ENCODE data around the gene NIFK.

The NIFK gene

DNA sequence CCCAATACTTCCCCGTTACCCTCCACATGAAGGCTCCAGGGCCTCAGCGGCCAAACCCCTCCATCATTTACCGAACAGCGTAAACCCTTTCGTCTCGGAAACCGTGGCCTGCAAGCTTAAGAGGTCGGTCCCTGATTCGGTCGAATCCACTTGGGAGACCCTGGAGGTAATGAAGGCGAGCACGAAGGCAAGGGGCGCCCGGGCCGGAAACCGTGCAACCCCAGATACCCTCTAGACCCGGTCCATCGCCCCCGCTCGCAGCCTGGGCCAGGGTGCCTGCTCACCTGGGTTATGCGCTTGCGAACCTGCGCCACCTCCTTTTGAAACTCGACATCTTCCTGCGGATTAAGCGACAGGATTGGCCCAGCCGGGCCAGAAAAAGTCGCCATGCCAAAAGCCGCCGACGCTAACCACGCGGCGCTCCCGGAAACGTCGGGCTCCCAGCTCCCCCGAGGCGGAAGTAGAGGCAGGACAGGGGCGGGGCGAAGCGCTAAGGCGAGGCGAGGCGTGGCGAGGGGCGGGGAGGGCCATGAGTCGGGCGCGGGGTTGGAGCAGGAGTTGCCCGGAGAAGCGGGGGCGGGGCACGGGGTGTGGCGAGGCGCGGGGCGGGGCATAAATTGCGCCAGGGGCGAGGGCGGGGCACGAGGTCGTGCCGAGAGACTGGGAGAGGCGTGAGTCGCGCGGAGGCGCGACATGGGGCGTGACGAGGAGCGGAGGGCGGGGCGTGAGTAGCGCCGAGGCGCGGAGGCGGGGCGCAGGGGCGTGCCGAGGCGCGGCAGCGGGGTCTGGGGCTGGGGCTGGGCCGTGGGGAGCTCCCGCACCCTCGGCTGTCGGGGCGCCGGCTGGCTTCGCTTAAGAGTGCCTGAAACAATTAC lies at the start of gene NIFK:
NIFK (minus strand) TSS at position 414 of the 875 bp plus-strand sequence; CDS start at position 389, 25 bp downstream.
- peak; percentile 100 for DNase-seq (ENCODE audit: low read depth in 4 of 4, low spot score in 1 of 4)

DNA sequence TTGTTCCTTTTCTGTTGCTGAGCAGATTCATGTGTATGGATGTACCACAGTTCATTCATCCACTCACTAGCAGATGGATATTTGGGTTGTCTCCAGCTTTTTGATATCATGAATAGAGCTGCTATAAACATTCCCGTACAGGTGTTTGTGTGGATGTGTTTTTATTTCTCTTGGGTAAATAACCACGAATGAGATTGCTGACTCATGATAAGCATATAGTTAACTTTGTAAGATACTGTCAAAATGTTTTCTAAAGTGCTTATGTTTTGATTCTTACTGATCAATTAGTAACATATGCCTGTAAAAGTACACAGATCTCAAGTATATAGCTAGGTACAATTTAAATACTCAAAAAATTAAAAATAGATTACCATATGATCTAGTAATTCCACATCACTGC lies 46.5 kb upstream of the NIFK start:
- DNase-seq (ENCODE audit: low read depth in 4 of 4, low spot score in 1 of 4) = no peak

DNA sequence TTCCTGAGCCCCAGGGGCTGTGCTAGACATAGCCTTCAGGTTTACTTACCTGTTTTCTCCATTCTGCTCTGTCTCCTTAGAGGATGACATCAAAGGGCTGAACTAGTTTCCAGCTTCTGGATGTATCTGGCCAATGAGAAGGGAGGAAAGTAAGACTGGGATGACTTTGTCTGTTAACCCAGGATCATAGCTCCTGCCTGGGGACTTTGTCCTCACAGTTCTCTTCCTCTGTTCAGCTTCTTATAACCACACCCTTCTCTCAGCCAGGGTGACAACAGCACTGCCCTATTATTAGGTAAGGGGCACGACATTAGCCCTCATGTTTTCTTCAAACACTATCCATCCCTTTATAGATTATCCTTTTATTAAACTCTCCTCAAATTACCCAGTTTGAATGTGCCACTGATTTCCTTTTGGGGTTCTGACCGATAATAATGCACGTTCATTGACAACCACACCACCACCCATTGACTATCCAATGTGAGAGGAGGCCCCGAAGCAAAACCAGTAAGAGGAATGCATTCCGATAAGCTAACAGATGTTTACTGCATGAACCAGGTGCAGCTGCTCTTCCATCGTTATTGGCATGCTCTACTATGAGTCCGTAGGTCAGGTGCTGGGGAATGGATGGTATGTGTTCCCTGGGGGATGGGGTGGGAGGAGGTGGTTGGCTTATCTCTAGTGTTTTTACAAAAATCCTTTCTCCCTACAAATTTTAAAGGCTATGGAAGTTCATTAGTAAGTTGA lies 42.2 kb upstream of the NIFK start:
- DNase-seq (ENCODE audit: low read depth in 4 of 4, low spot score in 1 of 4) = no peak

GRCh38 chr2:121777699-121778058 lies 41.0 kb upstream of the NIFK start:
- no peak for DNase-seq (ENCODE audit: low read depth in 4 of 4, low spot score in 1 of 4)

DNA sequence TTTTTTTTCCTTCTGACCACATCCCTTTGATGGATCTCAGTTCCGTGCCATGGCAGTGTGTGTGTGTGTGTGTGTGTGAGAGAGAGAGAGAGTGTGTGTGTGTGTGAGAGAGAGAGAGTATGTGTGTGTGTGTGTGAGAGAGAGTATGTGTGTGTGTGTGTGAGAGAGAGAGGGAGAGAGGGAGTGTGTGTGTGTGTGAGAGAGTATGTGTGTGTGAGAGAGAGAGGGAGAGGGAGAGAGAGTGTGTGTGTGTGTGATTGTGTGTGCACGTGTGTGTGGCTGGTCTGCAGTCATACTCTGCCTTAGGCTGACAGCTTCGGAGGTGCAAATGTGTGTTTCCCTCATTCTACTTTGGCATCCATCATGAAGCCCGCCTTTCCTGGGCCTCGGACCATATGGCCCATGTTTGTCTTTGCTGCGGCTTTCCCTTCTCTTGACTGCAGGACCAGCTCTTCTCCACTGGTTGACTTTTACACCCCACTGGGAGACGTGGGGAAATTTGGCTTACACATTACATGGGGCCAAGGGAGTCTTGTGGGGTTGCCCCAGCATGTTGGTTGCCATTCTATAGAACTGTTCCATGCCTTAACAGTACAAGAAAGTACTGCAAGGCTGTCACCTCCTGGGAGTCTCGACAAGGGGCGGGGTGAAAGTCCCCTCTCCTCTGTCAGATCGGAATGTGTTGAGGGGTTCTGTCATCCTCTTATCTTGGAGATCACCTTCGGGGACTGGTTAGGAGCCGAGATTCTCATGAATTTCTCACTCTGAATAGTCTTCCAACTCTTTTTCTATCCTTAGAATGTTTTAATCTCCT lies 40.4 kb upstream of the NIFK start:
- DNase-seq (ENCODE audit: low read depth in 4 of 4, low spot score in 1 of 4) = no peak

- no peak for DNase-seq (ENCODE audit: low read depth in 4 of 4, low spot score in 1 of 4)
Measured at GRCh38 chr2:121776361-121776760, 39.7 kb upstream of the NIFK start.

DNA sequence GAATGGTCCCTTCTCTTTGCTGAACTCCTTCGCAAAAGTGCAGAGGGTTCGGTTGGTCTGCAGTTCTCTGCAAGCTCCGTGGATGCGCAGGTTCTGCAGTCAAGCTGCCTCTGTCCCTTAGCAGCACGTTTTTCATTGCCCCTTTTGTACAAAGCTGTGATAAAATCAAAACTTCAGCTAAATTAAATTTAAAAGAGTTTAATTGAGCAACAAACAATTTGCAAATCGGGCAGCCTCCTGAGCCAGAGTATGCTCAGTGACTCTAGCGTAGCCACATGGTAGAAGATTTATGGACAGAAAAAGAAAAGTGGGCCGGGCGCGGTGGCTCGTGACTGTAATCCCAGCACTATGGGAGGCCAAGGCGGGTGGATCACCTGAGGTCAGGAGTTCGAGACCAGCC lies 37.6 kb upstream of the NIFK start:
- no peak for DNase-seq (ENCODE audit: low read depth in 4 of 4, low spot score in 1 of 4)

GRCh38 chr2:121771976-121772742 lies 35.5 kb upstream of the NIFK start:
- no peak for DNase-seq (ENCODE audit: low read depth in 4 of 4, low spot score in 1 of 4)

- no peak for DNase-seq (ENCODE audit: low read depth in 4 of 4, low spot score in 1 of 4)
Measured at GRCh38 chr2:121768143-121768755, 31.6 kb upstream of the NIFK start.

GRCh38 chr2:121766624-121767023 lies 29.9 kb upstream of the NIFK start:
- no peak for DNase-seq (ENCODE audit: low read depth in 4 of 4, low spot score in 1 of 4)

GRCh38 chr2:121764681-121765228 lies 28.1 kb upstream of the NIFK start:
- no peak for DNase-seq (ENCODE audit: low read depth in 4 of 4, low spot score in 1 of 4)

- DNase-seq (ENCODE audit: low read depth in 4 of 4, low spot score in 1 of 4) = peak; percentile 93 to 98 (median 96)
Measured at GRCh38 chr2:121755237-121756111, 18.8 kb upstream of the NIFK start, which contains the start of gene TSN. Gene TSN, plus strand, starts transcription at chr2:121755651. Its CDS starts 129 bp downstream, at chr2:121755780.

DNA sequence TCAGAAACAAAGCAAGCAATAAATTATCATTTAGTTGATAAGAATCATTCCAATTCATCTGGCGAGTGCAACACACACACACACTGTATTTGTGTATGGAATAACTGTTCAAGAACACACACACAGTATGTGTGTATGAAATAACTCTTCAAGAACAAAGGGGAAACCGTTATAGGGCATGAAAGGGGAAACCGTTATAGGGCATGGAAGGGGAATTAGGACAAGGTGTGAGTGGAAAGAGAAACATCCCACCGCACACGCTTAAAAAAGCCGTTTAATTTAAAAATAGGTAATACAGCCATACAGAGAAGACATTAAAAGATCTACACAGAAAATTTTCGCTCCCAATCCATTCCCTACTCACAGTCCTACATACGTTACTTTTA lies 18.2 kb upstream of the NIFK start:
- no peak for DNase-seq (ENCODE audit: low read depth in 4 of 4, low spot score in 1 of 4)

DNA sequence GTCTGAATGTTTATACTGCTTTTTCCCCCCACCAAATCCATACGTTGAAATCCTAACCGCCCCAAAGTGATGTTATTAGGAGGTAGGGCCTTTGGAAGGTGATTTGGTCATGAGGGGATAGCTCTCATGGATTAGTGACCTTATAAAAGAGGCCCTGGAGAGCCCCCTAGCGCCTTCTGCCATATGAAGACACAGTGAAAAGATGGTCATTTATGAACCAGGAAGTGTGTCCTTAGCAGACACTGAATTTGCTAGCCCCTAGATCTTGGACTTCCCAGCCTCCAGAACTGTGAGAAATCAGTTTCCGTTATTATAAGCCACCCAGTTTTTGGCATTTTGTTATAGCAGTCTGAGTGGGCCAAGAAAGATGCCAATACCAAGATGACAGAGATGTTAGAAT lies 11.5 kb upstream of the NIFK start:
- DNase-seq (ENCODE audit: low read depth in 4 of 4, low spot score in 1 of 4) = no peak

- peak in 1 of 4 experiments; percentile 32 for DNase-seq (ENCODE audit: low read depth in 4 of 4, low spot score in 1 of 4)
Measured at GRCh38 chr2:121746071-121746578, 9.4 kb upstream of the NIFK start.

DNA sequence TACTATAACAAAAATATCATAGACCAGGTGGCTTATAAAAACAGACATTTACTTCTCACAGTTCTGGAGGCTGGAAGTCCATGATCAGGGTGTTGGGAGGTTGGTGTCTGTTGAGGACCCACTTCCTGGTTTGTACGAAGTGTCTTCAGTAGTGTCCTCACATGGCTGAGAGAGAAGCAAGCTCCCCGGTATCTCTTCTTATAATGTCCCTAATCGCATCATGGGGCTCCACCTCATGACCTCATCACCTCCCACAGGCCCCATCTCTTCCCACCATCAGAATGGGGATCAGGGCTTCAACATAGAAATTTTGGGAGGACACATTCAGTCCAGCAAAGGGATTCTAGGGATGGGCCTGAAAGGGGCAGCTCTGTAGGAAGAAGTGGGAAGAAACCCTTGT lies 4.8 kb upstream of the NIFK start:
- DNase-seq (ENCODE audit: low read depth in 4 of 4, low spot score in 1 of 4) = no peak

GRCh38 chr2:121740973-121741372 lies 4.3 kb upstream of the NIFK start:
- no peak for DNase-seq (ENCODE audit: low read depth in 4 of 4, low spot score in 1 of 4)

- no peak for DNase-seq (ENCODE audit: low read depth in 4 of 4, low spot score in 1 of 4)
Measured at GRCh38 chr2:121736140-121736461, 574 bp downstream of the NIFK start.

DNA sequence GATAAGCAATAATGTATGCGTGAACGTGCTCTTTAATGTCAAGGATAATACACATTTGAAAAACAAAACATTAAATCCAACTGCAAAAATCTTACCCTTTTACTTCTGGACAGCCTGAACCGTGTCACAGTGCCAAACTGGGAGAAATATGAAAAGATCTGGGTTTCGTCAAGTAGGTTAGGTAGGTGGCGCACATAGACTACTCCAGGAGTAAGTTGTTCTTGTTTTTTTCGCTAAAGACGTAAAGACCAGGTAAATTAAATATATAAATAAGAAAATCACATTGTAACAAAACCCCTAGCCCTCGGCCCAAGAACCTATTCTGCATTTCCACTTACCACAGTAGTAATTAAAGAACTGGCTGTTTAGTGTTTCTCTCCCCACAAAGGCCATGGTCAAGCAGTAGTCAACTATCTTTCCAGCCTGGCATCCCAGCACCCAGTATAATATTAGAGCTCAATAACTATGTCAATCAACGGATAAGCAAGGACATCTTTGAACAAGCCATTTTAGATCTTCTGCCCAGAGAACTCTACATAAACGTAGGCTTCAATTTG lies 1.1 kb downstream of the NIFK start:
- DNase-seq (ENCODE audit: low read depth in 4 of 4, low spot score in 1 of 4) = no peak

Measured in stimulated activated CD4-positive, alpha-beta T cell treated with anti-CD3 and anti-CD28 coated beads, Interleukin-1b, Interleukin-23, amount 100 ng/mL, for 24 hours (primary cell).